HG02678 (cell line): Measurements from ENCODE around the gene CLSTN2.

Experiments
- ATAC-seq: cut with Tn5 transposase; IDR thresholded peaks from one replicate; pipeline ENCODE4 v1.9.1; 2021; ENCODE audit warnings: mild to moderate bottlenecking, moderate library complexity; ENCODE audit not compliant: unreplicated experiment

CLSTN2 gene

GRCh38 chr3:140626856-140627255 is 691.9 kb downstream of the CLSTN2 start:
- ATAC-seq, result no peak
